Stimulated activated effector memory CD8-positive, alpha-beta T cell treated with anti-CD3 and anti-CD28 coated beads, Interleukin-12 subunit alpha, Interleukin-12 subunit beta, amount 100 ng/mL, for 72 hours (primary cell): ENCODE results near the gene FAM90A1.
A peak's percentile ranks its signal among the peaks of the same experiment; 100 is the strongest.
"Not testable (repeated sequence)": the region's sequence is repeated elsewhere in the genome, so short reads cannot be mapped to it uniquely, and the experiment has no call there.

Source experiments
- ATAC-seq: fragments of 150-1000 bp; cut with Tn5 transposase; 2 replicates; pipeline ENCODE4 v1.10.0; 2021
- DNase-seq, 2 donors: peaks; one replicate each; pipeline ENCODE4 v3.0.0; 2021 to 2022; ENCODE audit warnings: low spot score in 2 of 2
- H3K27ac Mint-ChIP-seq: one replicate; pipeline ENCODE4 v1.8.0; 2022; ENCODE audit warnings: mild to moderate bottlenecking, mixed read lengths
- H3K36me3 Mint-ChIP-seq: one replicate; pipeline ENCODE4 v1.8.0; 2022; ENCODE audit warnings: mild to moderate bottlenecking, mixed read lengths
- H3K4me1 Mint-ChIP-seq: one replicate; pipeline ENCODE4 v1.8.0; 2022; ENCODE audit warnings: mixed read lengths
- H3K4me3 Mint-ChIP-seq: one replicate; pipeline ENCODE4 v1.8.0; 2022; ENCODE audit warnings: mild to moderate bottlenecking, mixed read lengths
- H3K9me3 Mint-ChIP-seq: one replicate; pipeline ENCODE4 v1.8.0; 2022; ENCODE audit warnings: mixed read lengths

The FAM90A1 gene, protein sequence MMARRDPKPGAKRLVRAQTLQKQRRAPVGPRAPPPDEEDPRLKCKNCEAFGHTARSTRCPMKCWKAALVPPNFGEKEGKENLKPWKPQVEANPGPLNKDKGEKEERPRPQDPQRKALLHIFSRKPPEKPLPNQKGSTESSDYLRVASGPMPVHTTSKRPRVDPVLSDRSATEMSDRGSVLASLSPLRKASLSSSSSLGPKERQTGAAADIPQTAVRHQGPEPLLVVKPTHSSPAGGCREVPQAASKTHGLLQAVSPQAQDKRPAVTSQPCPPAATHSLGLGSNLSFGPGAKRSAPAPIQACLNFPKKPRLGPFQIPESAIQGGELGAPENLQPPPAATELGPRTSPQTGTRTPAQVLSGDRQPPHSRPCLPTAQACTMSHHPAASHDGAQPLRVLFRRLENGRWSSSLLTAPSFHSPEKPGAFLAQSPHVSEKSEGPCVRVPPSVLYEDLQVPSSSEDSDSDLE

GRCh38 chr12:8226992-8227731 is at the start of gene FAM90A1:
Gene FAM90A1, minus strand, starts transcription at chr12:8227618. Its CDS starts 2,786 bp downstream, at chr12:8224832.
- DNase-seq, ATAC-seq, H3K9me3 Mint-ChIP-seq, H3K36me3 Mint-ChIP-seq: not testable (repeated sequence)
- peak within 1 kb of the TSS; percentile 65 for H3K4me3 Mint-ChIP-seq
- H3K4me1 Mint-ChIP-seq: peaks cover 12% of the 10 kb centered on the region
- H3K27ac Mint-ChIP-seq: peak within 1 kb of the TSS; percentile 40

GRCh38 chr12:8276397-8276796 is 49.0 kb upstream of the FAM90A1 start:
- not testable (repeated sequence) for DNase-seq, H3K4me3 Mint-ChIP-seq, H3K36me3 Mint-ChIP-seq, H3K4me1 Mint-ChIP-seq, H3K27ac Mint-ChIP-seq, ATAC-seq, H3K9me3 Mint-ChIP-seq

DNA sequence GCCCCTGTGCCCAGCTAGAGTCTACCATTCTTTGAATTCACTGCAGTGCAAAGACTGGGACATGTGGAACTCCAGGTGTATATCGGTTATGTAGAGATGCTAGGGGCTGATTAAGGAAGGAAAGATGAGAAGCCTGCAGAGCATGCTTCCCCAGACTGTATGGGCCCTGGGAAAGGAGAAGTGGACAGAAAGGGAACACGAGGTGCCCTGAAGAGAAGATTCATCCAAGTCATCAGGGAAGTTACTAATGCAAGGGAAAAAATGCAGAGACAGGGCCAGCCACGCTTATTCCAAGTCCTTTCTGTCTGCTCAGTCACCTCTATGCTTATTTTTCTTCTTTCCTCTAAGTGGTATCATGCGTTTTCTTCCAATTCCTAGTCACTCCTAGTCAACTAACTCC is 39.3 kb upstream of the FAM90A1 start:
- DNase-seq, H3K9me3 Mint-ChIP-seq, ATAC-seq, H3K4me1 Mint-ChIP-seq, H3K36me3 Mint-ChIP-seq, H3K27ac Mint-ChIP-seq, H3K4me3 Mint-ChIP-seq: not testable (repeated sequence)

DNA sequence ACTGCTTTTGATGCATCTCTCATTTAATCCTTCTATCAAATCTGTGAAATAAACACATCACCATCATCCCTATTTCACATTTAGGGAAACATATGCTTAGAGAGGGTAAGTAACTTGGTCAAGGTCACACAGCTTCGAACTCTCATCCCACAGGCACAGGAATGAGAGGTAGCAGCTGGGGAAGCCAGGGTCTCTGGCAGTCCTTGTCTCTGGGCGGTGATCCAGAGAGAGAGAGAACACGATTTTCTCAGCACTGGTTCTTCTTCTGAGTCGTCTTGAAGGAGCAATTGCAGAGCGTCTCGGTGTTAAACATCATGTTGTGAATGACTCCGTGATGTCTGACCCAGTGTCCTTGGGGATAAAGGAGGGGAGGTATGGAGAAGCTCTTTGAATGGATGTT is 36.8 kb upstream of the FAM90A1 start:
- H3K27ac Mint-ChIP-seq, H3K4me1 Mint-ChIP-seq, H3K9me3 Mint-ChIP-seq, DNase-seq, H3K4me3 Mint-ChIP-seq, ATAC-seq, H3K36me3 Mint-ChIP-seq: not testable (repeated sequence)

- H3K4me3 Mint-ChIP-seq, H3K36me3 Mint-ChIP-seq, ATAC-seq, H3K9me3 Mint-ChIP-seq, H3K4me1 Mint-ChIP-seq, H3K27ac Mint-ChIP-seq, DNase-seq: not testable (repeated sequence)
Measured at GRCh38 chr12:8261111-8261554, 33.7 kb upstream of the FAM90A1 start.

- ATAC-seq, H3K9me3 Mint-ChIP-seq, DNase-seq, H3K27ac Mint-ChIP-seq, H3K4me1 Mint-ChIP-seq, H3K4me3 Mint-ChIP-seq, H3K36me3 Mint-ChIP-seq: not testable (repeated sequence)
Measured at GRCh38 chr12:8256356-8256755, 28.9 kb upstream of the FAM90A1 start.

GRCh38 chr12:8254705-8255104 is 27.3 kb upstream of the FAM90A1 start:
- H3K4me1 Mint-ChIP-seq, H3K9me3 Mint-ChIP-seq, ATAC-seq, DNase-seq, H3K36me3 Mint-ChIP-seq, H3K27ac Mint-ChIP-seq, H3K4me3 Mint-ChIP-seq: not testable (repeated sequence)

GRCh38 chr12:8252056-8252818 is 24.8 kb upstream of the FAM90A1 start:
- not testable (repeated sequence) for DNase-seq, ATAC-seq, H3K9me3 Mint-ChIP-seq, H3K4me3 Mint-ChIP-seq, H3K27ac Mint-ChIP-seq, H3K4me1 Mint-ChIP-seq, H3K36me3 Mint-ChIP-seq

- H3K4me1 Mint-ChIP-seq, H3K27ac Mint-ChIP-seq, H3K9me3 Mint-ChIP-seq, ATAC-seq, DNase-seq, H3K4me3 Mint-ChIP-seq, H3K36me3 Mint-ChIP-seq: not testable (repeated sequence)
Measured at GRCh38 chr12:8251616-8252015, 24.2 kb upstream of the FAM90A1 start.

GRCh38 chr12:8246941-8247535 is 19.6 kb upstream of the FAM90A1 start:
- not testable (repeated sequence) for H3K4me3 Mint-ChIP-seq, H3K27ac Mint-ChIP-seq, H3K9me3 Mint-ChIP-seq, H3K36me3 Mint-ChIP-seq, H3K4me1 Mint-ChIP-seq, ATAC-seq, DNase-seq

DNA sequence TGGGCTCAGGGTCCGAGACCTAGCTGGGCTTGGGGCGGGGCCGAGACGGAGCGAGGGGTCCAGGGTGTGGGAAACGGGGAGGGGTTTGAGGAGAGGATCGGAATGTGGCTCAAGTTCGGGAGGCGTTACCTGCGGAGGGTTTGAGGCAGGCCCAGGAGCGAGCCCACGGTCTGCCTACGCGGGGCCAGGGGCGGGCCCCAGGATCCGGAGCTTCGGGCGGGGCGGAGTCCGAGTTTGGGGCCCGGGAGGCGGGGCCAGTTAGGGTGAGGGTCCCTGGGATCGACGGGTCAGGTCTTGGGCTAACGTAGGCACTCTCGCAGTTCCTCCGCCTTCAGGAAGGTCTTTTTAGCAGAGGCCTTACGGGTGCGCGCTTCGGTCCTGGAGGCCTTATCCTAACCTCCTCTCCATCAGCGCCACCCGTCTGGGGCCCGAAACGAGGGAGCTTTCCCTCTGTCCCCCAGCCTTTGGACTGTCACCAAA is 16.3 kb upstream of the FAM90A1 start:
- H3K4me1 Mint-ChIP-seq, ATAC-seq, H3K9me3 Mint-ChIP-seq, DNase-seq, H3K36me3 Mint-ChIP-seq: not testable (repeated sequence)
- Mint-ChIP-seq H3K27ac (peak overlapping the region; percentile 88), H3K4me3 (peak overlapping the region; percentile 79)

DNA sequence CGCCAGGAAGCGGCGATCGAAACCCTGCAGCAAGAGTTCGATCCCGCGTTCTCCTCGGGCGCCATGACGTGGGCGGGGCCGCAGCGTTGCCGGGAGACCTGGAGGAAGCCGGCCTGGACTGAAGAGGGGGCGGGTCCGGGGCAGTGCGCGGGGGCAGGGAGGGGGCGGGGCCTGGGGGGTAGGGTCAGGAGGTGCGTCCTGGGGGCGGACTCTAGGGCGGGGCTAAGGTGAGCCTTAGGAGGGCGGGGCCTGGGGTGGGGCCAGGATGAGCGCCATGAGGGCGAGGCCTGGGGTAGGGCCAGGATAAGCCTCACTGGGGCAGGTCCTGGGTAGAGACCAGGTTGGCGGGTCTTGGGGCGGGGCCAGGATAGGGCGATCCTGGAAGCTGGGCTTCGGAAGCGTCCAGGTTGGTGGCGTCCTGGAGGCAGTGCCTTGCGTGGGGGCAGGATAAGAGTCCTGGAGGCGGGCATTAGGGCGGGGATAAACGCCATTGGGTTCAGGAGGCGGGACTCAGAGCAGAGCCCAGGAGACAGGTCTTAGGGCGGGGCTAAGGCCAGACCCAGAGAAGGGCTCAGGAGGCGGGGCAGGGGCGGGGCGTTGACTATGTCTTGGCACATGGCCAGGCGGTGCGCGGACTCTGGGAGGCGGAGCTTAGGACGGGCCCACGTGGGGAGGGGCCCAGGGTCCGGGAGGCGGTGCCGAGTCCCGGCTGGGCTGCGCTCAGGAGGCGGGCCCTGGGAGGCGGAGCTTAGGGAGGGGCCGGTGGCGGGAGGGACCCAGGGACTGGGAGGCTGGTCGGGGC is 15.7 kb upstream of the FAM90A1 start:
- H3K27ac Mint-ChIP-seq: peak overlapping the region; percentile 88
- not testable (repeated sequence) for H3K4me1 Mint-ChIP-seq, H3K36me3 Mint-ChIP-seq

DNA sequence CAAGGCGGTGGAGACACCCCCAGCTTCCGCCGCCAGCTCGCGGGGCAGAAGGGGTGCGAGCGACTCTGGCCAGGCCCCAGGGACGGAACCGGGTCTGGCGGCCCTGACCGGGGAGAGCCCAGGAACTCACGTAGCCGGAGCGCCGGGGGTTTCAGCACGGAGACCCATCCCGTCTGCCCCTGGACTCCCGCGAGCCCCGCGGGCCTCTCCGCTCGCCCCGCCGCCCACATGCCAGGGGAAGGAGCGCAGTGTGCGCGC is 15.1 kb upstream of the FAM90A1 start:
- Mint-ChIP-seq H3K4me3 (peak overlapping the region; percentile 79), H3K27ac (peak overlapping the region; percentile 88)
- not testable (repeated sequence) for H3K36me3 Mint-ChIP-seq, DNase-seq, ATAC-seq, H3K4me1 Mint-ChIP-seq, H3K9me3 Mint-ChIP-seq

More for the DNA sequence above, 15.7 kb upstream of the FAM90A1 start:
- H3K4me3 Mint-ChIP-seq: peak overlapping the region; percentile 79
- H3K9me3 Mint-ChIP-seq: not testable (repeated sequence)
- ATAC-seq (peak; percentile 99), DNase-seq (peak; percentile 100)

GRCh38 chr12:8241917-8242621 is 14.7 kb upstream of the FAM90A1 start:
- not testable (repeated sequence) for H3K9me3 Mint-ChIP-seq, H3K4me1 Mint-ChIP-seq, ATAC-seq, H3K36me3 Mint-ChIP-seq
- Mint-ChIP-seq H3K27ac (peak overlapping the region; percentile 88), H3K4me3 (peak overlapping the region; percentile 79)
- peak in 1 of 2 donors; percentile 62 for DNase-seq
